Measurements from ENCODE around the gene ATXN2.
A peak's percentile ranks its signal among the peaks of the same experiment; 100 is the strongest.

ATXN2 gene

GRCh38 chr12:111444314-111444924 lies 154.7 kb downstream of the ATXN2 start:
- Histone ChIP-seq H3K4me1 (ENCODE audit: control insufficient read depth in 2 of 2, insufficient read depth in 1 of 2, low read depth in 1 of 2, low read length in 2 of 2) (peaks cover 5% of the 10 kb centered on the region in 2 donors), H3K14ac (ENCODE audit: low read length) (no peak overlapping the region), H2AK5ac (ENCODE audit: low read depth, low read length) (no peak overlapping the region), H3K18ac (ENCODE audit: low read length) (peak overlapping the region; percentile 2), H3K23ac (ENCODE audit: low read depth, low read length, poor library complexity) (no peak overlapping the region), H4K8ac (ENCODE audit: low read depth, low read length) (no peak overlapping the region), H3K9me3 (replicated peaks in 1 of 2; ENCODE audit: control insufficient read depth in 2 of 2, insufficient read depth in 1 of 2, low read depth in 1 of 2, low read length in 2 of 2) (no peaks in the 10 kb centered on the region), H3K4me2 (ENCODE audit: insufficient read depth, low read length, poor library complexity, severe bottlenecking) (no peak overlapping the region), H3K9ac (ENCODE audit: low read depth, low read length, poor library complexity) (no peak overlapping the region), H4K91ac (ENCODE audit: low read depth, low read length, poor library complexity) (peak overlapping the region; percentile 62), H2AFZ (ENCODE audit: low read length) (no peak overlapping the region), H2BK12ac (ENCODE audit: low read length) (no peak overlapping the region), H2BK5ac (ENCODE audit: low read length) (peak overlapping the region; percentile 11), H2BK120ac (ENCODE audit: low read depth, low read length) (no peak overlapping the region), H3K36me3 (replicated peaks in 1 of 2; ENCODE audit: control insufficient read depth in 2 of 2, insufficient read depth in 2 of 2, low read length in 2 of 2) (peaks cover 28 to 79% of the 10 kb centered on the region in 2 donors), H2BK15ac (ENCODE audit: low read length) (no peak overlapping the region), H3K79me1 (ENCODE audit: low read depth, low read length) (peaks cover 4% of the 10 kb centered on the region), H3K4me3 (ENCODE audit: low read length in 2 of 2) (no peak overlapping the region), H3K27ac (replicated peaks; ENCODE audit: low read length) (no peak overlapping the region), H3K27me3 (ENCODE audit: control insufficient read depth in 3 of 3, insufficient read depth in 3 of 3, low read depth in 1 of 3, low read length in 3 of 3) (no peaks in the 10 kb centered on the region), H3K4ac (ENCODE audit: low read length) (no peak overlapping the region)
- no CpG with 5 or more reads among the region's 8 CpGs for WGBS, 2 donors (ENCODE audit: extremely low coverage in 2 of 2, insufficient read length in 2 of 2, insufficient replicate concordance in 1 of 2)
- no peak for DNase-seq (ENCODE audit: low spot score)

GRCh38 chr12:111443586-111443985 lies 155.5 kb downstream of the ATXN2 start:
- Histone ChIP-seq H3K14ac (ENCODE audit: low read length) (no peak overlapping the region), H2BK120ac (ENCODE audit: low read depth, low read length) (no peak overlapping the region), H3K27ac (replicated peaks; ENCODE audit: low read length) (no peak overlapping the region), H2BK5ac (ENCODE audit: low read length) (no peak overlapping the region), H3K4ac (ENCODE audit: low read length) (no peak overlapping the region), H3K23ac (ENCODE audit: low read depth, low read length, poor library complexity) (no peak overlapping the region), H4K91ac (ENCODE audit: low read depth, low read length, poor library complexity) (no peak overlapping the region), H3K79me1 (ENCODE audit: low read depth, low read length) (peaks cover 4% of the 10 kb centered on the region), H3K4me2 (ENCODE audit: insufficient read depth, low read length, poor library complexity, severe bottlenecking) (no peak overlapping the region), H3K36me3 (replicated peaks in 1 of 2; ENCODE audit: control insufficient read depth in 2 of 2, insufficient read depth in 2 of 2, low read length in 2 of 2) (peaks cover 26 to 71% of the 10 kb centered on the region in 2 donors), H2AK5ac (ENCODE audit: low read depth, low read length) (no peak overlapping the region), H4K8ac (ENCODE audit: low read depth, low read length) (no peak overlapping the region), H3K27me3 (ENCODE audit: control insufficient read depth in 3 of 3, insufficient read depth in 3 of 3, low read depth in 1 of 3, low read length in 3 of 3) (no peaks in the 10 kb centered on the region), H3K9me3 (replicated peaks in 1 of 2; ENCODE audit: control insufficient read depth in 2 of 2, insufficient read depth in 1 of 2, low read depth in 1 of 2, low read length in 2 of 2) (no peaks in the 10 kb centered on the region), H2BK12ac (ENCODE audit: low read length) (no peak overlapping the region), H2AFZ (ENCODE audit: low read length) (no peak overlapping the region), H3K9ac (ENCODE audit: low read depth, low read length, poor library complexity) (no peak overlapping the region), H3K4me1 (ENCODE audit: control insufficient read depth in 2 of 2, insufficient read depth in 1 of 2, low read depth in 1 of 2, low read length in 2 of 2) (peaks cover 5% of the 10 kb centered on the region in 2 donors), H3K18ac (ENCODE audit: low read length) (no peak overlapping the region), H2BK15ac (ENCODE audit: low read length) (no peak overlapping the region), H3K4me3 (ENCODE audit: low read length in 2 of 2) (no peak overlapping the region)
- no CpG with 5 or more reads among the region's 7 CpGs for WGBS, 2 donors (ENCODE audit: extremely low coverage in 2 of 2, insufficient read length in 2 of 2, insufficient replicate concordance in 1 of 2)
- no peak for DNase-seq (ENCODE audit: low spot score)

GRCh38 chr12:111443086-111443485 lies 156.0 kb downstream of the ATXN2 start:
- Histone ChIP-seq H3K4me1 (ENCODE audit: control insufficient read depth in 2 of 2, insufficient read depth in 1 of 2, low read depth in 1 of 2, low read length in 2 of 2) (peaks cover 5 to 7% of the 10 kb centered on the region in 2 donors), H3K14ac (ENCODE audit: low read length) (no peak overlapping the region), H3K4ac (ENCODE audit: low read length) (no peak overlapping the region), H3K27ac (replicated peaks; ENCODE audit: low read length) (no peak overlapping the region), H4K91ac (ENCODE audit: low read depth, low read length, poor library complexity) (no peak overlapping the region), H4K8ac (ENCODE audit: low read depth, low read length) (no peak overlapping the region), H2AFZ (ENCODE audit: low read length) (no peak overlapping the region), H3K4me3 (ENCODE audit: low read length in 2 of 2) (no peak overlapping the region), H3K18ac (ENCODE audit: low read length) (peak overlapping the region; percentile 44), H2AK5ac (ENCODE audit: low read depth, low read length) (no peak overlapping the region), H2BK5ac (ENCODE audit: low read length) (no peak overlapping the region), H3K27me3 (ENCODE audit: control insufficient read depth in 3 of 3, insufficient read depth in 3 of 3, low read depth in 1 of 3, low read length in 3 of 3) (no peaks in the 10 kb centered on the region), H3K36me3 (replicated peaks in 1 of 2; ENCODE audit: control insufficient read depth in 2 of 2, insufficient read depth in 2 of 2, low read length in 2 of 2) (peaks cover 25 to 66% of the 10 kb centered on the region in 2 donors), H3K4me2 (ENCODE audit: insufficient read depth, low read length, poor library complexity, severe bottlenecking) (no peak overlapping the region), H3K23ac (ENCODE audit: low read depth, low read length, poor library complexity) (no peak overlapping the region), H3K79me1 (ENCODE audit: low read depth, low read length) (peaks cover 4% of the 10 kb centered on the region), H2BK120ac (ENCODE audit: low read depth, low read length) (no peak overlapping the region), H3K9me3 (replicated peaks in 1 of 2; ENCODE audit: control insufficient read depth in 2 of 2, insufficient read depth in 1 of 2, low read depth in 1 of 2, low read length in 2 of 2) (no peaks in the 10 kb centered on the region), H3K9ac (ENCODE audit: low read depth, low read length, poor library complexity) (no peak overlapping the region), H2BK15ac (ENCODE audit: low read length) (no peak overlapping the region), H2BK12ac (ENCODE audit: low read length) (no peak overlapping the region)
- no CpG with 5 or more reads among the region's 7 CpGs for WGBS, 2 donors (ENCODE audit: extremely low coverage in 2 of 2, insufficient read length in 2 of 2, insufficient replicate concordance in 1 of 2)
- no peak for DNase-seq (ENCODE audit: low spot score)

- H3K79me1 ChIP-seq (ENCODE audit: low read depth, low read length), result peaks cover 2% of the 10 kb centered on the region
- no peaks in the 10 kb centered on the region for H3K27me3 ChIP-seq (ENCODE audit: control insufficient read depth in 3 of 3, insufficient read depth in 3 of 3, low read depth in 1 of 3, low read length in 3 of 3)
- no peak overlapping the region for H3K27ac ChIP-seq (replicated peaks; ENCODE audit: low read length)
- peaks cover 21 to 60% of the 10 kb centered on the region in 2 donors for H3K36me3 ChIP-seq (replicated peaks in 1 of 2; ENCODE audit: control insufficient read depth in 2 of 2, insufficient read depth in 2 of 2, low read length in 2 of 2)
- no peaks in the 10 kb centered on the region for H3K9me3 ChIP-seq (replicated peaks in 1 of 2; ENCODE audit: control insufficient read depth in 2 of 2, insufficient read depth in 1 of 2, low read depth in 1 of 2, low read length in 2 of 2)
- no peak overlapping the region for H3K4me3 ChIP-seq (ENCODE audit: low read length in 2 of 2)
- H3K23ac ChIP-seq (ENCODE audit: low read depth, low read length, poor library complexity), result peak overlapping the region; percentile 43
- H4K8ac ChIP-seq (ENCODE audit: low read depth, low read length), result no peak overlapping the region
- H2BK15ac ChIP-seq (ENCODE audit: low read length), result no peak overlapping the region
- H3K4me2 ChIP-seq (ENCODE audit: insufficient read depth, low read length, poor library complexity, severe bottlenecking), result no peak overlapping the region
- no peak overlapping the region for H4K91ac ChIP-seq (ENCODE audit: low read depth, low read length, poor library complexity)
- H2BK5ac ChIP-seq (ENCODE audit: low read length), result no peak overlapping the region
- no peak for DNase-seq (ENCODE audit: low spot score)
- H3K14ac ChIP-seq (ENCODE audit: low read length), result no peak overlapping the region
- no peak overlapping the region for H3K9ac ChIP-seq (ENCODE audit: low read depth, low read length, poor library complexity)
- H3K4me1 ChIP-seq (ENCODE audit: control insufficient read depth in 2 of 2, insufficient read depth in 1 of 2, low read depth in 1 of 2, low read length in 2 of 2), result peaks cover 5 to 7% of the 10 kb centered on the region in 2 donors
- H2BK12ac ChIP-seq (ENCODE audit: low read length), result no peak overlapping the region
- H2BK120ac ChIP-seq (ENCODE audit: low read depth, low read length), result no peak overlapping the region
- H2AFZ ChIP-seq (ENCODE audit: low read length), result no peak overlapping the region
- WGBS, 2 donors (ENCODE audit: extremely low coverage in 2 of 2, insufficient read length in 2 of 2, insufficient replicate concordance in 1 of 2), result no CpG with 5 or more reads among the region's 10 CpGs
- peak overlapping the region; percentile 44 for H3K18ac ChIP-seq (ENCODE audit: low read length)
- no peak overlapping the region for H2AK5ac ChIP-seq (ENCODE audit: low read depth, low read length)
- H3K4ac ChIP-seq (ENCODE audit: low read length), result no peak overlapping the region
Measured at GRCh38 chr12:111442301-111443045, 156.6 kb downstream of the ATXN2 start.
